8988T (cell line): ENCODE measurements around the gene CISTR.

Experiments used
- DNase-seq: peaks from one replicate; pipeline ENCODE4 v3.0.0; 2011

The CISTR gene

GRCh38 chr12:53712059-53712643 is 39.6 kb downstream of the CISTR start:
- no peak for DNase-seq

DNA sequence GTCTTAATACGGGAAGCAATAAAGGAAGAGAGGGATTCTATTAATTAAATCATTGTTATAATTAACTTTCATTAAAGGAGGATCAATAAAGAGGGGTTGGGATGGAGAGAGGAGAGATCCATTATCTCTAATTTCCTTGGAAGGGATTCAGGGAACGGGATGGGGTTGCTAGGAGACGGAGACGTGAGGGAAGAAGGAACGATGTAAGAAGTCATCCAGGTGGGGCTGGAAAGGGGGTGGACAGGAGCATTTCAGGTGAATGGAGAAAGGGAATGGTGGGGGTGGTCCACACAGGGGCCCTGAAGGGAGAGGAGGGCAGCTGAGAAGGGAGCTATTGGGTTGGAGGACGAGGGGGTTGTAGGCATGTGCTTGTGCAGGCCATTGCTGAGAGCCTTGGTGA is 41.7 kb downstream of the CISTR start:
- DNase-seq = no peak

GRCh38 chr12:53709671-53710070 is 42.1 kb downstream of the CISTR start:
- no peak for DNase-seq

- DNase-seq = no peak
Observed at GRCh38 chr12:53706080-53706479, 45.7 kb downstream of the CISTR start.

GRCh38 chr12:53703756-53704155 is 48.0 kb downstream of the CISTR start:
- no peak for DNase-seq

- peak; percentile 65 for DNase-seq
Observed at GRCh38 chr12:53701518-53702264, 50.1 kb downstream of the CISTR start.

DNA sequence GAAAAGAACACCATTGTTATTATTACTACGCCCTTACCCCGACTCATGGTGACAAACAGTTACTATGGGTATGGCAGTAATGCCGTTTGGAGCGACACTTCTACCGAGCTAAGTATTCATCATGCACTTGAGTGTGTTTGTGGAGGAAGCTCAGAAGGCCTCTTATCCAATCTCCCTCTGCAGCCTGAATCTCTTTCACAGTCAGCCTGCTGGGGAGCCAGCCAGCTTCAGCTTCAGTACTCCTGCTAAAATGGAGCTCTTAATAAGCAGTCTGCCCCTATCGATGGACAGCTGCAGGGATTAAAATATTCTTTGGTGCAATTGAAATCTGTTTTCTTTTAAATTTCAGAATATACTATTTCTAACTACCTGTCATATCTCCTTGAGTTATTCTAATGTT is 51.2 kb downstream of the CISTR start:
- DNase-seq = no peak

GRCh38 chr12:53699678-53700025 is 52.1 kb downstream of the CISTR start:
- DNase-seq = no peak

GRCh38 chr12:53698948-53699677 is 52.7 kb downstream of the CISTR start:
- DNase-seq = no peak

DNA sequence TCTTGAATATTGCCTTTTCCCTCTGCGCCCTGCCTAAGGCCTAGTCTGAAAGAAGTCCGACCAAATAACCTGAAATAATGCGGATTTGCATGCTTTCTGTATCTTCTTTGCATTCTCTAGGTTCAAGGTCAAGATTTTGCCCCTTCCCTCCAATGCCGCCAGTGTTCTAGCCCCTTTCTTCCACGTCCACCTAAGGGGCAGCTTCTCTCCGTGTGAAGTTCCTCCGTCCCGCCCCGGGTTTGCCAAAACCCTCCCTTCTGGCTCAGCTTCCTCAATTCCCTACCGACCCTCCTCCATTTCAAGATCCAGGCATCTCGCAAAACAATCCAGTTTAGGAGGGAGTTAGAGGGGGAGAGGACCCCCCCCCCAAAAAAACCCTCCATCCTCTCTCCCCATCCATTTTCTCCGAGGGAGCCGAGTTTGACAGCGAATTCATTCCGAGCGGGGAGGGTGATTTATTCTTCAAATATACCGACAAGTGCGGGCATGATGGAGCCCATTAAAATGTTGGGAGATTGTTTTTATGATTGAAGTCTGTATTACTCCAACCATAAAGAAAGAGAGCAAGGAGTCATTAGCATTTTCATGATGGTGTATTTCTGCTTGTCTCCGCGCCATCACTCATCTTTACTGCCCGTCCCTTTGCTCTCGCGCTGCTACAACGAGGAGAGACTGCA is 55.0 kb downstream of the CISTR start:
- no peak for DNase-seq
